K562 (cell line): ENCODE data around the gene HELLS. TPM values are rescaled to one million over a fixed set of nuclear protein-coding genes. Genes with fewer than 3 reads are reported as not detected.
A peak's percentile ranks its signal among the peaks of the same experiment; 100 is the strongest.

Experiments used
- CBFA2T2 ChIP-seq: fragments of 450-650 bp; conservative IDR thresholded peaks from 2 replicates; pipeline ENCODE4 v1.6.1; 2017; ENCODE audit warnings: mild to moderate bottlenecking
- CHD7 ChIP-seq: fragments of 200-600 bp; sonication (generic); IDR thresholded peaks from one replicate; pipeline ENCODE4 v1.6.1; 2012; ENCODE audit warnings: mild to moderate bottlenecking, low read depth, low read length, inconsistent platforms
- ETV1 ChIP-seq: fragments of 450-650 bp; conservative IDR thresholded peaks from 2 replicates; pipeline ENCODE4 v1.6.1; 2016; ENCODE audit warnings: missing genetic modification characterization, control low read depth, low read depth, missing compliant biosample characterization
- GTF2F1 ChIP-seq: IDR thresholded peaks from 2 replicates; pipeline ENCODE4 v1.6.1; 2011; ENCODE audit warnings: low read depth, low read length, improper control_type of control experiment
- NCOA4 ChIP-seq: fragments of 450-650 bp; IDR thresholded peaks from 2 replicates; pipeline ENCODE4 v1.6.1; 2018; ENCODE audit warnings: mild to moderate bottlenecking; ENCODE audit not compliant: partially characterized antibody
- PBX2 ChIP-seq, 2 experiments: IDR thresholded peaks in 1 of 2; conservative IDR thresholded peaks in 1 of 2; 2 replicates each; pipeline ENCODE4 v1.6.1; 2016; ENCODE audit warnings: low read depth in 2 of 2, mild to moderate bottlenecking in 1 of 2, missing compliant biosample characterization in 1 of 2, missing genetic modification characterization in 1 of 2, moderate library complexity in 1 of 2
- SIN3A ChIP-seq, 2 experiments: fragments of 150-350 bp in 1 of 2; IDR thresholded peaks; 2 replicates each; pipeline ENCODE4 v1.6.1; 2011 to 2016; ENCODE audit warnings: borderline replicate concordance in 2 of 2, low read depth in 2 of 2, low read length in 2 of 2, mild to moderate bottlenecking in 2 of 2, moderate library complexity in 2 of 2; ENCODE audit not compliant: control insufficient read depth in 1 of 2
- ZBTB1 ChIP-seq: sonication (generic); formaldehyde crosslinking; IDR thresholded peaks from 2 replicates; pipeline ENCODE4 v1.8.1; 2023; ENCODE audit warnings: missing genetic modification reagents, low read depth, mild to moderate bottlenecking, borderline replicate concordance
- ZBTB12 ChIP-seq: fragments of 250-450 bp; sonication (Bioruptor Pico); IDR thresholded peaks from 2 replicates; pipeline ENCODE4 v1.4.0; 2020
- ZNF124 ChIP-seq: sonication (generic); formaldehyde crosslinking; IDR thresholded peaks from 2 replicates; pipeline ENCODE4 v1.8.1; 2022; ENCODE audit warnings: missing genetic modification reagents
- polyA plus RNA-seq, 8 experiments: library from polyadenylated mRNA; depleted of rRNA in 4 of 8; stranded (reverse) in 5 of 8; unstranded in 3 of 8; fragments of >200 nt; fragmentation: Nextera tagmentation in 2 of 8; fragmentation: Illumina TruSeq in 1 of 8; extraction: Ambion mirVana in 2 of 8; extraction: Trizol in 1 of 8; gene quantifications; 2 replicates each; pipeline versions ENCODE4 v1.2.1 to v1.2.3, GENCODE V29; 2011 to 2014; ENCODE audit warnings: inconsistent platforms in 1 of 8, missing spikeins in 1 of 8
- total RNA-seq, 7 experiments: library from RNA; depleted of rRNA in 6 of 7; stranded (reverse); fragments of >200 nt in 6 of 7; fragmentation: Illumina TruSeq in 2 of 7; extraction: Trizol in 2 of 7; gene quantifications; 2 replicates each; pipeline versions ENCODE4 v1.2.1 to v1.2.3, GENCODE V29; 2011 to 2021; ENCODE audit warnings: low replicate concordance in 1 of 7

HELLS gene
- total and polyA plus RNA-seq, 9 of the 15 experiments (the other 6 are each of a cell fraction or from before 2014, with no cell fraction given): 8.8 to 52.1 (median 24.7) TPM

GRCh38 chr10:94545391-94546048 lies at the start of gene HELLS (continued):
- TF ChIP-seq CHD7 (no peak), ZBTB12 (CRISPR knock-in tag) (no peak), GTF2F1 (0 out of 2 replicates have a peak, but pooled peaks have one; percentile 41), SIN3A (IDR thresholded peaks at IDR 0.05; ENCODE audit: borderline replicate concordance in 2 of 2, control insufficient read depth in 1 of 2, low read depth in 2 of 2, low read length in 2 of 2) (peak in 1 of 2 experiments; percentile 65; a peak in 1 of 4 replicates), CBFA2T2 (no peak), ETV1 (tag) (no peak), ZBTB1 (no peak), ZNF124 (CRISPR knock-in tag) (no peak), NCOA4 (no peak), PBX2 (CRISPR knock-in tag; IDR thresholded peaks at IDR 0.05; ENCODE audit: low read depth) (no peak), PBX2 (tag; conservative IDR thresholded peaks at IDR 0.05; ENCODE audit: low read depth) (no peak)
